Mammary epithelial cell (primary cell): Measurements from ENCODE around the gene SCNM1.

Experiments
- CTCF ChIP-seq, 2 donors: IDR thresholded peaks in 1 of 2; conservative IDR thresholded peaks in 1 of 2; 2 replicates each; pipeline ENCODE4 v1.5.1; 2011 to 2012; ENCODE audit warnings: inconsistent platforms in 2 of 2, low read length in 2 of 2, mild to moderate bottlenecking in 2 of 2, control low read depth in 1 of 2, low read depth in 1 of 2; ENCODE audit not compliant: insufficient read depth in 1 of 2; ENCODE audit errors: extremely low read depth in 1 of 2
- EZH2 ChIP-seq: IDR thresholded peaks from 2 replicates; pipeline ENCODE4 v1.6.1; 2012; ENCODE audit warnings: low read length, inconsistent platforms, borderline replicate concordance

GRCh38 chr1:151189637-151190445 is 23.9 kb downstream of the SCNM1 start, which contains the start of gene VPS72:
- TF ChIP-seq CTCF (conservative IDR thresholded peaks at IDR 0.05 in 1 of 2, IDR thresholded peaks at IDR 0.05 in 1 of 2; ENCODE audit: extremely low read depth in 1 of 2, insufficient read depth in 1 of 2, low read depth in 1 of 2, low read length in 2 of 2) (no peak), EZH2 (no peak)
